Adrenal gland (tissue), 12 donors: ENCODE results near the gene ROR2. TPM values are rescaled to one million over a fixed set of nuclear protein-coding genes. Genes with fewer than 3 reads are reported as not detected.

ENCODE experiments used
- DNase-seq, 7 donors: peaks; one replicate each; pipeline ENCODE4 v3.0.0-alpha.2; 2019 to 2020
- H3K27ac ChIP-seq, 5 donors: fragments of 200-600 bp; sonication (generic) in 4 of 5; 1 replicate in 3 of 5; 2 replicates in 2 of 5; pipeline versions ENCODE4 v1.5.1 to v1.8.0; 2016 to 2020; ENCODE audit warnings: mild to moderate bottlenecking in 1 of 5
- H3K27me3 ChIP-seq: fragments of 200-600 bp; 2 replicates; pipeline ENCODE4 v1.8.0; 2021
- H3K36me3 ChIP-seq, 2 donors: fragments of 200-600 bp; replicated peaks in 1 of 2; 1 replicate in 1 of 2; 2 replicates in 1 of 2; pipeline versions ENCODE4 v1.5.1 to v1.8.0; 2018 to 2022
- H3K4me1 ChIP-seq, 2 donors: fragments of 200-600 bp; replicated peaks in 1 of 2; 1 replicate in 1 of 2; 2 replicates in 1 of 2; pipeline versions ENCODE4 v1.5.1 to v1.8.0; 2018 to 2021
- H3K4me3 ChIP-seq, 4 donors: fragments of 200-600 bp; sonication (generic) in 3 of 4; one replicate each; pipeline ENCODE4 v1.5.1; 2016 to 2018
- H3K9me3 ChIP-seq, 3 donors: fragments of 200-600 bp; sonication (generic) in 1 of 3; replicated peaks in 1 of 3; 1 replicate in 2 of 3; 2 replicates in 1 of 3; pipeline versions ENCODE4 v1.5.1 to v1.8.0; 2016 to 2021
- CTCF ChIP-seq, 6 experiments: fragments of 450-650 bp in 4 of 6; fragments of 200-600 bp in 2 of 6; sonication (generic) in 1 of 6; IDR thresholded peaks; 1 replicate in 5 of 6; 2 replicates in 1 of 6; pipeline versions ENCODE4 v1.5.1 to v1.8.0; 2016 to 2021; ENCODE audit warnings: antibody characterized with exemption in 6 of 6, mild to moderate bottlenecking in 2 of 6, moderate library complexity in 1 of 6
- POLR2A ChIP-seq, 2 donors: fragments of 450-650 bp; IDR thresholded peaks; one replicate each; pipeline ENCODE4 v1.6.1; 2017; ENCODE audit warnings: antibody characterized with exemption in 2 of 2, mild to moderate bottlenecking in 2 of 2, moderate library complexity in 1 of 2
- WGBS, 4 donors: extraction: QIAGEN DNeasy Blood & Tissue Kit in 2 of 4; methylation state at CpG; one replicate each; pipeline versions ENCODE4 v1.1.5 to v1.1.7; 2013 to 2017; 5-methylcytosine and 5-hydroxymethylcytosine counted together
- intact Hi-C, 2 donors: fragments of 100-400 bp; cut with DNase I; formaldehyde crosslinking; loops; one replicate each; pipeline versions ENCODE4 v1.14.1 to v1.15.0; 2022 to 2023
- polyA plus RNA-seq, 3 donors: library from polyadenylated mRNA; stranded (reverse); fragments of 200-250 nt in 2 of 3; fragments of 350-450 nt in 1 of 3; fragmentation: Illumina TruSeq in 1 of 3; extraction: RNeasy Lipid Tissue Mini Kit (QIAGEN cat#74804) in 1 of 3; gene quantifications; one replicate each; pipeline ENCODE4 v1.2.3, GENCODE V29; 2013 to 2014
- total RNA-seq, 9 donors: library from RNA; depleted of rRNA in 4 of 9; stranded (reverse); fragments of >200 nt in 4 of 9; fragments of 120-200 nt in 1 of 9; fragmentation: NEBNext Ultra II Directional in 1 of 9; extraction: Animal tissue kit (Norgen Biotek cat#: 25700) in 1 of 9; gene quantifications; one replicate each; pipeline versions ENCODE4 v1.1.0 to v1.2.4, GENCODE V29; 2013 to 2023
- donor health status: healthy with polysubstance abuse.
- donor health status: Bipolar disorder and iron deficiency.
- donor health status: DM: yes; HTN: yes; CAD: no.
- donor health status: DM: no; HTN: no; CAD: no.
- donor health status: DM: no; HTN: no; CAD: no.
- donor health status: DM: yes; HTN: yes; CAD: no.

Gene ROR2
- total and polyA plus RNA-seq, 12 donors = 3.9 to 23.9 (median 11.4) TPM

GRCh38 chr9:91790917-91791316 is 159.1 kb downstream of the ROR2 start:
- no peaks in the 10 kb centered on the region for H3K9me3 ChIP-seq
- H3K4me3 ChIP-seq = no peak overlapping the region
- intact Hi-C loops = no loop called here
- no peak overlapping the region for H3K27ac ChIP-seq
- WGBS, 4 donors = 44 to 58% (median 53%) methylated on average over 4 of the region's 4 CpGs
- peaks cover 0 to 5% of the 10 kb centered on the region in 2 donors for H3K4me1 ChIP-seq
- peak in 1 of 7 donors; percentile 25 for DNase-seq
- no peak for TF ChIP-seq POLR2A (IDR thresholded peaks at IDR 0.05)
- no peak for TF ChIP-seq CTCF (IDR thresholded peaks at IDR 0.05)
- H3K36me3 ChIP-seq = no peaks in the 10 kb centered on the region
- no peaks in the 10 kb centered on the region for H3K27me3 ChIP-seq

- Histone ChIP-seq H3K4me3 (no peak overlapping the region), H3K4me1 (peaks cover 0 to 5% of the 10 kb centered on the region in 2 donors), H3K27me3 (no peaks in the 10 kb centered on the region), H3K9me3 (no peaks in the 10 kb centered on the region), H3K27ac (no peak overlapping the region), H3K36me3 (no peaks in the 10 kb centered on the region)
- DNase-seq = peak in 1 of 7 donors; percentile 36
- WGBS, 4 donors = 89 to 93% (median 91%) methylated on average over 3 of the region's 3 CpGs
- intact Hi-C loops = no loop called here
- TF ChIP-seq CTCF (IDR thresholded peaks at IDR 0.05) = no peak
- TF ChIP-seq POLR2A (IDR thresholded peaks at IDR 0.05) = no peak
Measured at GRCh38 chr9:91789941-91790340, 160.1 kb downstream of the ROR2 start.

- no peak overlapping the region for H3K27ac ChIP-seq
- no peak overlapping the region for H3K4me3 ChIP-seq
- TF ChIP-seq CTCF (IDR thresholded peaks at IDR 0.05) = no peak
- no peak for TF ChIP-seq POLR2A (IDR thresholded peaks at IDR 0.05)
- H3K27me3 ChIP-seq = no peaks in the 10 kb centered on the region
- H3K36me3 ChIP-seq = no peaks in the 10 kb centered on the region
- intact Hi-C loops = no loop called here
- H3K4me1 ChIP-seq = peaks cover 0 to 5% of the 10 kb centered on the region in 2 donors
- H3K9me3 ChIP-seq = no peaks in the 10 kb centered on the region
- DNase-seq = no peak
Measured at GRCh38 chr9:91787931-91788330, 162.1 kb downstream of the ROR2 start.

GRCh38 chr9:91786132-91786896 is 163.7 kb downstream of the ROR2 start:
- intact Hi-C loops = no loop called here
- Histone ChIP-seq H3K27ac (peak overlapping the region in 1 of 5 donors; percentile 46), H3K27me3 (no peaks in the 10 kb centered on the region), H3K9me3 (no peaks in the 10 kb centered on the region), H3K4me3 (peak overlapping the region in 2 of 4 donors; percentile 1 to 11), H3K36me3 (no peaks in the 10 kb centered on the region), H3K4me1 (peaks cover 0 to 5% of the 10 kb centered on the region in 2 donors)
- peak in 2 of 7 donors; percentile 13 to 45 for DNase-seq
- 63 to 68% (median 66%) methylated on average over 6 of the region's 6 CpGs for WGBS, 4 donors
- no peak for TF ChIP-seq POLR2A (IDR thresholded peaks at IDR 0.05)
- no peak for TF ChIP-seq CTCF (IDR thresholded peaks at IDR 0.05)
